Naive B cell (primary cell): ENCODE measurements around the gene NKRF. TPM values are rescaled to one million over a fixed set of nuclear protein-coding genes. Genes with fewer than 3 reads are reported as not detected.

ENCODE experiments used
- ATAC-seq, 2 donors: fragments of 150-1000 bp; cut with Tn5 transposase; 2 replicates each; pipeline ENCODE4 v1.10.0; 2021; ENCODE audit warnings: low read depth in 2 of 2, mild to moderate bottlenecking in 2 of 2, moderate library complexity in 2 of 2
- DNase-seq: peaks from one replicate; pipeline ENCODE4 v3.0.0; 2022
- H3K27ac Mint-ChIP-seq, 6 donors: one replicate each; pipeline ENCODE4 v1.8.0; 2020 to 2022; ENCODE audit warnings: mild to moderate bottlenecking in 6 of 6, mixed read lengths in 6 of 6, moderate library complexity in 5 of 6, inconsistent platforms in 2 of 6
- H3K27me3 Mint-ChIP-seq, 3 donors: one replicate each; pipeline ENCODE4 v1.8.0; 2021 to 2022; ENCODE audit warnings: mixed read lengths in 3 of 3, mild to moderate bottlenecking in 1 of 3
- H3K36me3 Mint-ChIP-seq, 2 donors: one replicate each; pipeline ENCODE4 v1.8.0; 2020 to 2022; ENCODE audit warnings: mixed read lengths in 2 of 2, inconsistent platforms in 1 of 2, mild to moderate bottlenecking in 1 of 2
- H3K4me1 Mint-ChIP-seq, 3 donors: one replicate each; pipeline ENCODE4 v1.8.0; 2020 to 2022; ENCODE audit warnings: mixed read lengths in 3 of 3, inconsistent platforms in 1 of 3, mild to moderate bottlenecking in 1 of 3, moderate library complexity in 1 of 3
- H3K4me3 Mint-ChIP-seq, 8 donors: one replicate each; pipeline ENCODE4 v1.8.0; 2020 to 2022; ENCODE audit warnings: mild to moderate bottlenecking in 8 of 8, mixed read lengths in 8 of 8, moderate library complexity in 8 of 8, inconsistent platforms in 2 of 8
- H3K9me3 Mint-ChIP-seq, 7 donors: one replicate each; pipeline ENCODE4 v1.8.0; 2020 to 2022; ENCODE audit warnings: mixed read lengths in 7 of 7, mild to moderate bottlenecking in 5 of 7, inconsistent platforms in 2 of 7, moderate library complexity in 1 of 7
- polyA plus RNA-seq, 6 donors: library from polyadenylated mRNA; unstranded; fragments of 300-500 nt; fragmentation: Illumina TruSeq; gene quantifications; one replicate each; pipeline ENCODE4 v1.2.3, GENCODE V29; 2021; ENCODE audit warnings: low read depth in 6 of 6

NKRF gene
- polyA plus RNA-seq, 6 donors from 2014 or later: 4.2 to 9.4 (median 7.1) TPM

- H3K27me3 Mint-ChIP-seq: no peaks in the 10 kb centered on the region
- peak overlapping the region in 1 of 6 donors; percentile 66 for H3K27ac Mint-ChIP-seq
- no peaks in the 10 kb centered on the region for H3K9me3 Mint-ChIP-seq
- DNase-seq (no peak), ATAC-seq (no peak)
- peaks cover 5 to 6% of the 10 kb centered on the region in 2 donors for H3K36me3 Mint-ChIP-seq
- no peak overlapping the region for H3K4me3 Mint-ChIP-seq
- peaks cover 0 to 5% (median 0%) of the 10 kb centered on the region in 3 donors for H3K4me1 Mint-ChIP-seq
These were observed 66.4 kb downstream of the NKRF start for GRCh38 chrX:119539872-119540271.

Other genes starting within 250 kb of the NKRF start
- gene SLC25A43, start 207.1 kb downstream of the NKRF start, polyA plus RNA-seq: 10 to 100 TPM in 5 of 6 donors, 1 to 10 TPM in 1; 9.3 to 15.3 (median 12.5) TPM
- 100 to 1,000 TPM; 309 to 601 (median 346) TPM for gene SLC25A5, start 138.0 kb downstream of the NKRF start, polyA plus RNA-seq
- gene STEEP1, start 41.0 kb downstream of the NKRF start, polyA plus RNA-seq: 10 to 100 TPM in 5 of 6 donors, 1 to 10 TPM in 1; 5.3 to 26.8 (median 20.7) TPM
- gene UBE2A, start 31.9 kb downstream of the NKRF start, polyA plus RNA-seq: 10 to 100 TPM; 61.8 to 98.9 (median 75.6) TPM
- gene SEPTIN6, start 86.7 kb upstream of the NKRF start, polyA plus RNA-seq: 100 to 1,000 TPM in 5 of 6 donors, 10 to 100 TPM in 1; 78.8 to 189 (median 150) TPM
- 10 to 100 TPM in 2 of 6 donors, 1 to 10 TPM in 4; 1.7 to 21.9 (median 8.7) TPM for gene SOWAHD, start 152.2 kb upstream of the NKRF start, polyA plus RNA-seq
- gene RPL39, start 185.2 kb upstream of the NKRF start, polyA plus RNA-seq: 1,000 to 10,000 TPM; 3,399 to 4,973 (median 4,743) TPM
- 10 to 100 TPM in 4 of 6 donors, 1 to 10 TPM in 2; 5.8 to 18.6 (median 11.5) TPM for gene UPF3B, start 246.5 kb upstream of the NKRF start, polyA plus RNA-seq